ENCODE results near the gene ARHGAP10.

DNA sequence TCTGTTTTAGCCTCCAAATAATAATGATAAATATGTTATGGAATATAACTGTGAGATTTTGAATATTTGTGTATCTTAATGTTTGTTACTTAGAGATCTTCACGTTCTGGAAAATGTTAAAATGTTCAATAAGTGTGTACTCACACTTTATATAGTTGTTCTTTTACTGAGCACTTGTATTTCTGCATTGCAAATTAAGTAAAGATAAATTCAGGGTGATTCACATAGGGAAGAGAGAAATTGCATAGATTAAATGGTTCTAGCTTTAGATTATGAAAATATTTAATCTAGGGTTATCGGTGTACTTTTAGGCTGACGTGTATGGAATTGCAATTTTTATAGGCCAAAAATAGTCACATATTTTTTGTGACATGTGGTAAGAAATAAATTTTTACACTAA lies 148.6 kb downstream of the ARHGAP10 start:
- TF ChIP-seq POLR2AphosphoS5 (IDR thresholded peaks at IDR 0.05; ENCODE audit: borderline replicate concordance, low read depth, low read length), result no peak
- TF ChIP-seq EZH2 (IDR thresholded peaks at IDR 0.05), result no peak
